Esophagus (tissue), 2 donors: Measurements from ENCODE around the gene BCL2L2. TPM values are rescaled to one million over a fixed set of nuclear protein-coding genes. Genes with fewer than 3 reads are reported as not detected.
"Not testable (repeated sequence)": the region's sequence is repeated elsewhere in the genome, so short reads cannot be mapped to it uniquely, and the experiment has no call there.

Experiments used
- H3K27ac ChIP-seq, 2 donors: one replicate each; pipeline ENCODE4 v1.5.1; 2013; ENCODE audit warnings: low read depth in 2 of 2, mild to moderate bottlenecking in 2 of 2, inconsistent platforms in 1 of 2, low read length in 1 of 2, moderate library complexity in 1 of 2
- H3K27me3 ChIP-seq, 2 donors: one replicate each; pipeline ENCODE4 v1.6.1; 2013; ENCODE audit warnings: low read length in 2 of 2, control low read depth in 1 of 2, mild to moderate bottlenecking in 1 of 2; ENCODE audit not compliant: insufficient read depth in 2 of 2, control insufficient read depth in 1 of 2
- H3K36me3 ChIP-seq, 2 donors: one replicate each; pipeline ENCODE4 v1.6.1; 2013; ENCODE audit warnings: low read length in 1 of 2; ENCODE audit not compliant: control insufficient read depth in 2 of 2, insufficient read depth in 2 of 2
- H3K4me1 ChIP-seq, 2 donors: one replicate each; pipeline ENCODE4 v1.6.1; 2013; ENCODE audit warnings: low read length in 1 of 2; ENCODE audit not compliant: control insufficient read depth in 2 of 2, insufficient read depth in 2 of 2
- H3K4me3 ChIP-seq, 2 donors: one replicate each; pipeline ENCODE4 v1.5.1; 2013; ENCODE audit warnings: low read length in 2 of 2, mild to moderate bottlenecking in 2 of 2, low read depth in 1 of 2, moderate library complexity in 1 of 2
- H3K9me3 ChIP-seq, 2 donors: one replicate each; pipeline ENCODE4 v1.6.1; 2013; ENCODE audit warnings: mild to moderate bottlenecking in 2 of 2, low read depth in 1 of 2, low read length in 1 of 2, moderate library complexity in 1 of 2; ENCODE audit not compliant: control insufficient read depth in 2 of 2, insufficient read depth in 1 of 2
- WGBS, 2 donors: extraction: QIAGEN DNeasy Blood & Tissue Kit; methylation state at CpG; one replicate each; pipeline ENCODE4 v1.1.7; 2013; 5-methylcytosine and 5-hydroxymethylcytosine counted together
- polyA plus RNA-seq, 2 donors: library from polyadenylated mRNA; stranded (reverse); fragments of 200-250 nt; gene quantifications; one replicate each; pipeline ENCODE4 v1.2.3, GENCODE V29; 2013
- donor health status: healthy with polysubstance abuse.
- donor health status: Bipolar disorder and iron deficiency.

BCL2L2 gene
- polyA plus RNA-seq: 10 to 100 TPM; 28.0 to 35.0 TPM

GRCh38 chr14:23306412-23307145 is at the start of gene BCL2L2:
TSS of gene BCL2L2 (plus strand) at chr14:23306833. CDS start at chr14:23307768, 935 bp downstream.
- peak within 1 kb of the TSS; percentile 90 to 96 for H3K27ac ChIP-seq
- H3K27me3 ChIP-seq: no peaks in the 10 kb centered on the region
- H3K4me3 ChIP-seq: peak within 1 kb of the TSS; percentile 81 to 95
- 3 to 7% methylated on average over 21 to 24 of the region's 24 CpGs for WGBS, 2 donors
- H3K9me3 ChIP-seq: no peaks in the 10 kb centered on the region
- peaks cover 15 to 16% of the 10 kb centered on the region in 2 donors for H3K4me1 ChIP-seq
- H3K36me3 ChIP-seq: peaks cover 0 to 4% of the 10 kb centered on the region in 2 donors

GRCh38 chr14:23258256-23258655 is 48.4 kb upstream of the BCL2L2 start:
- WGBS, 2 donors: 75 to 93% methylated on average over 5 of the region's 5 CpGs

GRCh38 chr14:23259426-23259825 is 47.2 kb upstream of the BCL2L2 start:
- H3K4me3 ChIP-seq: no peak overlapping the region
- no peaks in the 10 kb centered on the region for H3K4me1 ChIP-seq
- H3K27me3 ChIP-seq: no peaks in the 10 kb centered on the region
- H3K9me3 ChIP-seq: no peaks in the 10 kb centered on the region
- H3K36me3 ChIP-seq: no peaks in the 10 kb centered on the region
- H3K27ac ChIP-seq: no peak overlapping the region

More at GRCh38 chr14:23258256-23258655, 48.4 kb upstream of the BCL2L2 start:
- no peaks in the 10 kb centered on the region for H3K9me3 ChIP-seq
- no peaks in the 10 kb centered on the region for H3K36me3 ChIP-seq
- H3K27ac ChIP-seq: no peak overlapping the region
- H3K4me1 ChIP-seq: no peaks in the 10 kb centered on the region
- H3K27me3 ChIP-seq: no peaks in the 10 kb centered on the region
- H3K4me3 ChIP-seq: no peak overlapping the region

- not testable (repeated sequence) for H3K27me3 ChIP-seq, H3K4me1 ChIP-seq, H3K27ac ChIP-seq, H3K36me3 ChIP-seq, H3K4me3 ChIP-seq, H3K9me3 ChIP-seq
- 81 to 85% methylated on average over 8 of the region's 8 CpGs for WGBS, 2 donors
Measured at GRCh38 chr14:23260849-23261248, 45.8 kb upstream of the BCL2L2 start.

GRCh38 chr14:23269193-23269592 is 37.4 kb upstream of the BCL2L2 start:
- Histone ChIP-seq H3K9me3 (no peaks in the 10 kb centered on the region), H3K27me3 (no peaks in the 10 kb centered on the region), H3K27ac (no peak overlapping the region), H3K4me1 (no peaks in the 10 kb centered on the region), H3K36me3 (no peaks in the 10 kb centered on the region), H3K4me3 (no peak overlapping the region)
- WGBS, 2 donors: 91 to 93% methylated on average over 7 of the region's 7 CpGs

GRCh38 chr14:23275412-23275811 is 31.2 kb upstream of the BCL2L2 start:
- Histone ChIP-seq H3K36me3 (peaks cover 0 to 6% of the 10 kb centered on the region in 2 donors), H3K4me3 (no peak overlapping the region), H3K27ac (peak overlapping the region in 1 of 2 donors; percentile 5), H3K27me3 (no peaks in the 10 kb centered on the region), H3K4me1 (no peaks in the 10 kb centered on the region), H3K9me3 (no peaks in the 10 kb centered on the region)
- WGBS, 2 donors: 95 to 96% methylated on average over 2 of the region's 2 CpGs

GRCh38 chr14:23277189-23277588 is 29.4 kb upstream of the BCL2L2 start:
- H3K9me3 ChIP-seq: no peaks in the 10 kb centered on the region
- H3K4me1 ChIP-seq: no peaks in the 10 kb centered on the region
- H3K36me3 ChIP-seq: peaks cover 0 to 6% of the 10 kb centered on the region in 2 donors
- H3K4me3 ChIP-seq: no peak overlapping the region
- H3K27ac ChIP-seq: no peak overlapping the region
- 77 to 85% methylated on average over 3 of the region's 3 CpGs for WGBS, 2 donors
- H3K27me3 ChIP-seq: no peaks in the 10 kb centered on the region

GRCh38 chr14:23277928-23278327 is 28.7 kb upstream of the BCL2L2 start:
- 91 to 93% methylated on average over 6 of the region's 6 CpGs for WGBS, 2 donors
- not testable (repeated sequence) for H3K9me3 ChIP-seq, H3K27ac ChIP-seq, H3K27me3 ChIP-seq, H3K4me1 ChIP-seq, H3K4me3 ChIP-seq, H3K36me3 ChIP-seq

- Histone ChIP-seq H3K4me3 (no peak overlapping the region), H3K27me3 (no peaks in the 10 kb centered on the region), H3K27ac (no peak overlapping the region), H3K36me3 (no peaks in the 10 kb centered on the region), H3K4me1 (no peaks in the 10 kb centered on the region), H3K9me3 (no peaks in the 10 kb centered on the region)
- WGBS, 2 donors: 94 to 95% methylated on average over 6 of the region's 6 CpGs
Measured at GRCh38 chr14:23281247-23281646, 25.4 kb upstream of the BCL2L2 start.
